Measurements from ENCODE around the gene CAPNS2. TPM values are rescaled to one million over a fixed set of nuclear protein-coding genes. Genes with fewer than 3 reads are reported as not detected.

CAPNS2 gene
- total RNA-seq, 3 donors from 2014 or later: 0.41 to 0.60 (median 0.51) TPM

DNA sequence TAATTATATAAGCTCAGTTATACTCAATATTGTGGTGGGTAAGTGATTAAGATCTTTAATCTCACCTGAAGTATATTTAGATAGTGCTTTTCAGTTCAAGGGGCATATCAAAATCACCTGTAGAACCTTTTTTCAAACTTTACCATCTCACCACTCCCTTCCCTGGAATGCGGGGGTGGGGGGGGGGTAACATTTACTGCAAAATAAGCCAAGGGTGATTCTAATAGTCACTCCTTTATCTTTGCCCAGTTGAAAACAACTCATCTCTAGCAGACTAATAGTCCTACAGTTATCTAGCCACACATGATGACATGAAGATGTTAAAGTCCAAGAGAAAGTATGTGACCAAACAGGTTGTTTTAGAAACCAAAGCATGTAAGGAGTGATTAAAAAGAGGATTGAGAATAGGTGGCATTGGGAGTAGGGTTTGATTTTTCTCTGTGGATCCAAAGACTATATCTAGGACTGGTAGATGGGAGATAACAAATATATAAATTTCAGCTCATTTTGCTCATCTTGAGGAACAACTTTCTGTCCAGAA is 36.1 kb upstream of the CAPNS2 start:
- Histone ChIP-seq H3K4me3 (no peak overlapping the region), H3K36me3 (ENCODE audit: low read depth) (no peaks in the 10 kb centered on the region), H3K9me3 (no peaks in the 10 kb centered on the region), H3K4me1 (ENCODE audit: low read depth) (peaks cover 5% of the 10 kb centered on the region)
- ATAC-seq: no peak
- TF ChIP-seq, protein P1, sequence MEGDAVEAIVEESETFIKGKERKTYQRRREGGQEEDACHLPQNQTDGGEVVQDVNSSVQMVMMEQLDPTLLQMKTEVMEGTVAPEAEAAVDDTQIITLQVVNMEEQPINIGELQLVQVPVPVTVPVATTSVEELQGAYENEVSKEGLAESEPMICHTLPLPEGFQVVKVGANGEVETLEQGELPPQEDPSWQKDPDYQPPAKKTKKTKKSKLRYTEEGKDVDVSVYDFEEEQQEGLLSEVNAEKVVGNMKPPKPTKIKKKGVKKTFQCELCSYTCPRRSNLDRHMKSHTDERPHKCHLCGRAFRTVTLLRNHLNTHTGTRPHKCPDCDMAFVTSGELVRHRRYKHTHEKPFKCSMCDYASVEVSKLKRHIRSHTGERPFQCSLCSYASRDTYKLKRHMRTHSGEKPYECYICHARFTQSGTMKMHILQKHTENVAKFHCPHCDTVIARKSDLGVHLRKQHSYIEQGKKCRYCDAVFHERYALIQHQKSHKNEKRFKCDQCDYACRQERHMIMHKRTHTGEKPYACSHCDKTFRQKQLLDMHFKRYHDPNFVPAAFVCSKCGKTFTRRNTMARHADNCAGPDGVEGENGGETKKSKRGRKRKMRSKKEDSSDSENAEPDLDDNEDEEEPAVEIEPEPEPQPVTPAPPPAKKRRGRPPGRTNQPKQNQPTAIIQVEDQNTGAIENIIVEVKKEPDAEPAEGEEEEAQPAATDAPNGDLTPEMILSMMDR (IDR thresholded peaks at IDR 0.05): no peak
- DNase-seq: no peak
- intact Hi-C loops (cut with DNase I, micrococcal nuclease): no loop called here

DNA sequence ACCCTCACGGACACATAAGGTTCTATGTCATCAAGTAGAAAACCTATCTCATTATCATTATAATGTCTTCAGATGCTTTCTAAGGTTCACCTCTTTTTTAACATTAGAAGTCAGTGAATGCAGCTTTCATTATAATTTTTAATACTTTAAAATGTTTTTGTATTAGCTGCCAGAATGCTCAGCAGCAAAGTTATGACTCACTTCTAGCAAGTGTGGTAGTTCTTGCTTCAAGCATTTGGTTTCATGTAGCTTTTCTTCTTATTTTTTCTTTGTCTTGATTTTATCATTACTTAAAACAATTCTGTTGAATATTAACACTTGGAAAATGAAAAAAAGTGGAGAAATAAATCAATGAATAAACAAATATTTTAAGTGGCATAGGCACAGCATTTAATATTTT is 34.3 kb upstream of the CAPNS2 start:
- DNase-seq (no peak), ATAC-seq (no peak)
- Histone ChIP-seq H3K36me3 (ENCODE audit: low read depth) (no peaks in the 10 kb centered on the region), H3K4me1 (ENCODE audit: low read depth) (no peaks in the 10 kb centered on the region), H3K9me3 (no peaks in the 10 kb centered on the region), H3K4me3 (no peak overlapping the region)
- intact Hi-C loops (cut with DNase I, micrococcal nuclease): no loop called here
- TF ChIP-seq, protein P1 (IDR thresholded peaks at IDR 0.05): no peak

DNA sequence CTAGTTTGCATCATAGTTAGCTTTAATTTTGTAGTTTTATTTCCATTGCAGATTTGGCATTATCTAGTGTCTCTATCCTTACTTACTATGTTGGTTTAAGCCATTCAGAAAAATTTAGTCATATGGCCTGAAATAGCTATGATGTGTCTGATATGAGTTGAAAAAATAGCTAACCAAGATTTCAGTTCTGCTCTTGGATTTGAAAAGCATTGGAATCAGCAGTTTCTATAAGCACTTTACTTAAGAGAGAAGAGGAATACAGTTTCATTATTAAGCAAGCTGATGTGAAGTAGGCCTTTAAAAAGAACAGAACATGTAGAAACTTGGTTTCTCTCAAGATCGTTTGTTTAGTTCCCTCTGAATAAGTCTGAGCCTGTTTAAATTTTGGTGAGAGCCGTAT is 31.7 kb upstream of the CAPNS2 start:
- TF ChIP-seq, protein P1 (IDR thresholded peaks at IDR 0.05): no peak
- no peak for DNase-seq
- Histone ChIP-seq H3K4me3 (no peak overlapping the region), H3K4me1 (ENCODE audit: low read depth) (no peaks in the 10 kb centered on the region), H3K9me3 (no peaks in the 10 kb centered on the region), H3K36me3 (ENCODE audit: low read depth) (no peaks in the 10 kb centered on the region)
- peak; percentile 10 for ATAC-seq
- intact Hi-C loops (cut with DNase I, micrococcal nuclease): no loop called here

DNA sequence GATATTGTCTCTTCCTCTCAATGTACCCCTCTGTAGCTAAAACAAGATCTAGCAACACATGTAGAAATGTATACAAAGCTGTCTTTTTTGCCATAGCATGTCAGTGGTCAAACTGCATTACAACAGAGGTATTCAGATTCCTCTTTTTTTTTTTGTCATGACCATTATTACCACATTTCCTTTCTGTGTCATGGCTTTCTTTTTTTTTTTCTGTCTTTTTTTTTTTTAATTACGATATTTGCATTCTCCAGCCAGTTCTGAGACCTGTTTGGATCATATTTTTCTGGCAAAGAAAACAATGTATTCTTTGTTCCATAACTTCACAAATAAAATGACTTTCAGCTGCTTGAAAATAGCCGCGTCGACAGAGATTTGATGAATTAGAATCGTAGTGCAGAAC is 27.4 kb upstream of the CAPNS2 start:
- intact Hi-C loops (cut with DNase I, micrococcal nuclease): no loop called here
- no peaks in the 10 kb centered on the region for H3K36me3 ChIP-seq (ENCODE audit: low read depth)
- ATAC-seq: no peak
- no peak overlapping the region for H3K4me3 ChIP-seq
- no peaks in the 10 kb centered on the region for H3K9me3 ChIP-seq
- DNase-seq: no peak
- H3K4me1 ChIP-seq (ENCODE audit: low read depth): no peaks in the 10 kb centered on the region
- TF ChIP-seq, protein P1 (IDR thresholded peaks at IDR 0.05): no peak

DNA sequence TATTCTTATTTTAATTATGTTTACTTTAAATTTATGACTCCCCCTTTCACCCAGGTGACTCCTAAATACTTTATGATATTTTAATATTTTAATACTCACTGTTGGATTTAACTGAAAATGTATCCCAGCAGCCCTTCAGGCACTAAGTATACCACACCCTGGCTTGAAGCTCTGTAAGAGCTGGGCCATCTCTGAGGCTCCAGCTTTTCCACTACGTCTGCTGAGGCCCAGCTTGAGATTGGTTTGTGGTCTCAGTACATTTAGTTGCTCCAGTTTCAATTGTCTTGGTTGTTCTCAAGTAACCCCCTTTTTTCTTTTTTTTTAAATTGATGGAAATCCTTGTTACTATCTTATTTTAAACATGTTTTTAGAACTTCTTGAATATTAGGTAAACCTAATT is 27.0 kb upstream of the CAPNS2 start:
- H3K4me3 ChIP-seq: no peak overlapping the region
- no peaks in the 10 kb centered on the region for H3K9me3 ChIP-seq
- no peak for DNase-seq
- H3K36me3 ChIP-seq (ENCODE audit: low read depth): no peaks in the 10 kb centered on the region
- no peak for ATAC-seq
- intact Hi-C loops (cut with DNase I, micrococcal nuclease): no loop called here
- TF ChIP-seq, protein P1 (IDR thresholded peaks at IDR 0.05): no peak
- no peaks in the 10 kb centered on the region for H3K4me1 ChIP-seq (ENCODE audit: low read depth)

DNA sequence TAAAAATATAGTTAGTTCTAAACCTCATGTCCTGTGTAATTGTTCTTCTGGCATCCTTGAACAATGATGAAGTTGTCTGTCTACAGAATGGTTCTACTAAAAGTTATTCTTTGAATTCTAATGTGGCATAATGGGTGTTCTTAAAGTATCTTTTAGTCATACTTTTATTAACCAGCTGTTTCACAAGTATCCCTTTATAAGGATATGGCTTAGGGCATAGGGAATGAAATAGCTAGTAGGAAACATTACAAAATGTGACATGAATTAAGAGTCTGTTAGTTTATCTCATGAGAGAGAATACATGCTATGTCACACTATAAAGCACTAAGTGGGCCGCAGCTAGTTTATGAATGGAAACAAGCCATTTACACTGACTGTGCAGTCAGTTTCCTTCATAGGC is 26.3 kb upstream of the CAPNS2 start:
- no peak for ATAC-seq
- H3K36me3 ChIP-seq (ENCODE audit: low read depth): no peaks in the 10 kb centered on the region
- H3K9me3 ChIP-seq: no peaks in the 10 kb centered on the region
- no peaks in the 10 kb centered on the region for H3K4me1 ChIP-seq (ENCODE audit: low read depth)
- TF ChIP-seq, protein P1 (IDR thresholded peaks at IDR 0.05): no peak
- no peak overlapping the region for H3K4me3 ChIP-seq
- intact Hi-C loops (cut with DNase I, micrococcal nuclease): loop anchor here (10.0 kb wide), 2 partner anchors 75 to 165 kb away; no protein-coding TSS in a partner anchor
- no peak for DNase-seq
